Suprapubic skin (tissue), 4 donors: ENCODE results near the gene BIN1. TPM values are rescaled to one million over a fixed set of nuclear protein-coding genes. Genes with fewer than 3 reads are reported as not detected.

ENCODE experiments used
- DNase-seq, 2 donors: peaks; one replicate each; pipeline ENCODE4 v3.0.0-alpha.2; 2019; ENCODE audit warnings: low spot score in 2 of 2
- H3K27ac ChIP-seq: fragments of 200-600 bp; sonication (generic); one replicate; pipeline ENCODE4 v1.5.1; 2019
- H3K27me3 ChIP-seq: fragments of 200-600 bp; sonication (generic); one replicate; pipeline ENCODE4 v1.5.1; 2019
- H3K36me3 ChIP-seq: fragments of 200-600 bp; sonication (generic); one replicate; pipeline ENCODE4 v1.5.1; 2019
- H3K4me1 ChIP-seq: fragments of 200-600 bp; sonication (generic); one replicate; pipeline ENCODE4 v1.5.1; 2019
- H3K4me3 ChIP-seq: fragments of 200-600 bp; sonication (generic); one replicate; pipeline ENCODE4 v1.5.1; 2019; ENCODE audit warnings: mild to moderate bottlenecking
- H3K9me3 ChIP-seq: fragments of 200-600 bp; sonication (generic); one replicate; pipeline ENCODE4 v1.5.1; 2019
- EP300 ChIP-seq: sonication (generic); formaldehyde crosslinking; IDR thresholded peaks from one replicate; pipeline ENCODE4 v1.6.1; 2017; ENCODE audit warnings: antibody characterized with exemption
- POLR2A ChIP-seq, 2 donors: fragments of 450-650 bp; IDR thresholded peaks; one replicate each; pipeline ENCODE4 v1.6.1; 2017; ENCODE audit warnings: antibody characterized with exemption in 2 of 2, mild to moderate bottlenecking in 2 of 2, moderate library complexity in 2 of 2
- POLR2AphosphoS5 ChIP-seq, 3 donors: sonication (generic); formaldehyde crosslinking; IDR thresholded peaks; one replicate each; pipeline ENCODE4 v1.6.1; 2017; ENCODE audit warnings: antibody characterized with exemption in 3 of 3
- WGBS: methylation state at CpG from one replicate; pipeline ENCODE4 v1.1.5; 2018; 5-methylcytosine and 5-hydroxymethylcytosine counted together
- total RNA-seq, 4 donors: library from RNA; depleted of rRNA; stranded (reverse); fragments of >200 nt; gene quantifications; one replicate each; pipeline ENCODE4 v1.1.0, GENCODE V29; 2016
- TF ChIP-seq, protein P1 (sequence below), 2 donors: fragments of 200-600 bp in 1 of 2; fragments of 450-650 bp in 1 of 2; sonication (generic) in 1 of 2; IDR thresholded peaks; one replicate each; pipeline ENCODE4 v1.5.1; 2016 to 2019; ENCODE audit warnings: antibody characterized with exemption in 2 of 2, mild to moderate bottlenecking in 1 of 2, moderate library complexity in 1 of 2

Gene BIN1
- total RNA-seq, 4 donors from 2014 or later: 5.6 to 13.3 (median 8.8) TPM

- Histone ChIP-seq H3K27ac (no peak overlapping the region), H3K9me3 (no peaks in the 10 kb centered on the region), H3K27me3 (no peaks in the 10 kb centered on the region), H3K36me3 (no peaks in the 10 kb centered on the region), H3K4me3 (no peak overlapping the region), H3K4me1 (peaks cover 37% of the 10 kb centered on the region)
- WGBS: 78% methylated on average over 6 of the region's 7 CpGs
- no peak for DNase-seq
- TF ChIP-seq EP300 (no peak), POLR2A (IDR thresholded peaks at IDR 0.05) (no peak), POLR2AphosphoS5 (IDR thresholded peaks at IDR 0.05) (no peak)
- TF ChIP-seq, protein P1, sequence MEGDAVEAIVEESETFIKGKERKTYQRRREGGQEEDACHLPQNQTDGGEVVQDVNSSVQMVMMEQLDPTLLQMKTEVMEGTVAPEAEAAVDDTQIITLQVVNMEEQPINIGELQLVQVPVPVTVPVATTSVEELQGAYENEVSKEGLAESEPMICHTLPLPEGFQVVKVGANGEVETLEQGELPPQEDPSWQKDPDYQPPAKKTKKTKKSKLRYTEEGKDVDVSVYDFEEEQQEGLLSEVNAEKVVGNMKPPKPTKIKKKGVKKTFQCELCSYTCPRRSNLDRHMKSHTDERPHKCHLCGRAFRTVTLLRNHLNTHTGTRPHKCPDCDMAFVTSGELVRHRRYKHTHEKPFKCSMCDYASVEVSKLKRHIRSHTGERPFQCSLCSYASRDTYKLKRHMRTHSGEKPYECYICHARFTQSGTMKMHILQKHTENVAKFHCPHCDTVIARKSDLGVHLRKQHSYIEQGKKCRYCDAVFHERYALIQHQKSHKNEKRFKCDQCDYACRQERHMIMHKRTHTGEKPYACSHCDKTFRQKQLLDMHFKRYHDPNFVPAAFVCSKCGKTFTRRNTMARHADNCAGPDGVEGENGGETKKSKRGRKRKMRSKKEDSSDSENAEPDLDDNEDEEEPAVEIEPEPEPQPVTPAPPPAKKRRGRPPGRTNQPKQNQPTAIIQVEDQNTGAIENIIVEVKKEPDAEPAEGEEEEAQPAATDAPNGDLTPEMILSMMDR (IDR thresholded peaks at IDR 0.05): no peak
Measured at GRCh38 chr2:127098711-127099110, 8.2 kb downstream of the BIN1 start.

- no peaks in the 10 kb centered on the region for H3K36me3 ChIP-seq
- no peaks in the 10 kb centered on the region for H3K9me3 ChIP-seq
- no peak for DNase-seq
- no peaks in the 10 kb centered on the region for H3K27me3 ChIP-seq
- WGBS: 100% methylated on average over 1 of the region's 16 CpGs
- no peak overlapping the region for H3K4me3 ChIP-seq
- TF ChIP-seq EP300 (no peak), POLR2AphosphoS5 (IDR thresholded peaks at IDR 0.05) (no peak), POLR2A (IDR thresholded peaks at IDR 0.05) (no peak)
- TF ChIP-seq, protein P1 (IDR thresholded peaks at IDR 0.05): no peak
- H3K4me1 ChIP-seq: peaks cover 39% of the 10 kb centered on the region
- no peak overlapping the region for H3K27ac ChIP-seq
Measured at GRCh38 chr2:127097841-127098651, 8.9 kb downstream of the BIN1 start.

DNA sequence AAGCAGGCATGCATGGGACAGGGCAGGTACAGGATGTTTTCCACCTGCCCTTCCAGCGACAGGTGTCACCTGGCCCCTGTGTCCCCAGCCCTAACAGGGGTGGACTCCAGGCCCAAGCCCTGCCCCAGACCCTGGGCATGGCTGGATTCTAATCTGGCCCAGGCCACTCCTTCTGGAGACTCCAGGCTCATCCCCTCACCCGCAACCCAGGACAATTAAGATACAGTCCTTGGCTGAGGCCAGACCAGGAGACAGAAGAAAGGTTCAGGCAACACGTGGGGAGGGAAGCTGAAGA is 9.5 kb downstream of the BIN1 start:
- Histone ChIP-seq H3K4me1 (peaks cover 43% of the 10 kb centered on the region), H3K27ac (no peak overlapping the region), H3K4me3 (no peak overlapping the region), H3K36me3 (no peaks in the 10 kb centered on the region), H3K9me3 (no peaks in the 10 kb centered on the region), H3K27me3 (no peaks in the 10 kb centered on the region)
- TF ChIP-seq EP300: no peak
- TF ChIP-seq, protein P1 (IDR thresholded peaks at IDR 0.05): no peak
- no peak for TF ChIP-seq POLR2AphosphoS5 (IDR thresholded peaks at IDR 0.05)
- TF ChIP-seq POLR2A (IDR thresholded peaks at IDR 0.05): no peak
- no peak for DNase-seq
- WGBS: 70% methylated on average over 3 of the region's 3 CpGs

- TF ChIP-seq POLR2A (IDR thresholded peaks at IDR 0.05) (no peak), POLR2AphosphoS5 (IDR thresholded peaks at IDR 0.05) (no peak), EP300 (no peak)
- TF ChIP-seq, protein P1 (IDR thresholded peaks at IDR 0.05): no peak
Measured at GRCh38 chr2:127096718-127097470, 10.1 kb downstream of the BIN1 start.

GRCh38 chr2:127096280-127096679 is 10.7 kb downstream of the BIN1 start:
- TF ChIP-seq POLR2A (IDR thresholded peaks at IDR 0.05) (no peak), EP300 (no peak), POLR2AphosphoS5 (IDR thresholded peaks at IDR 0.05) (no peak)
- TF ChIP-seq, protein P1 (IDR thresholded peaks at IDR 0.05): no peak
- DNase-seq: no peak
- Histone ChIP-seq H3K9me3 (no peaks in the 10 kb centered on the region), H3K27ac (no peak overlapping the region), H3K4me3 (no peak overlapping the region), H3K27me3 (no peaks in the 10 kb centered on the region), H3K36me3 (no peaks in the 10 kb centered on the region), H3K4me1 (peaks cover 43% of the 10 kb centered on the region)
- 82% methylated on average over 9 of the region's 9 CpGs for WGBS

More at GRCh38 chr2:127096718-127097470, 10.1 kb downstream of the BIN1 start:
- Histone ChIP-seq H3K27ac (no peak overlapping the region), H3K27me3 (no peaks in the 10 kb centered on the region), H3K4me1 (peaks cover 43% of the 10 kb centered on the region), H3K9me3 (no peaks in the 10 kb centered on the region), H3K36me3 (no peaks in the 10 kb centered on the region), H3K4me3 (no peak overlapping the region)
- WGBS: 91% methylated on average over 9 of the region's 15 CpGs
- DNase-seq: no peak
